SU-DHL-6 (cell line): ENCODE results near the gene SAMMSON.

Experiments
- H2AFZ ChIP-seq: fragments of 200-600 bp; sonication (generic); 2 replicates; pipeline ENCODE4 v1.6.1; 2014; ENCODE audit warnings: low read depth, mild to moderate bottlenecking, moderate library complexity, mixed read lengths, antibody characterized with exemption, low read length; ENCODE audit not compliant: severe bottlenecking
- H3F3A ChIP-seq: fragments of 200-600 bp; shearing (Covaris generic); 2 replicates; pipeline ENCODE4 v1.6.0; 2016; ENCODE audit warnings: antibody characterized with exemption, mild to moderate bottlenecking; ENCODE audit not compliant: insufficient read depth
- H3K27ac ChIP-seq: fragments of 200-600 bp; sonication (generic); 2 replicates; pipeline ENCODE4 v1.5.1; 2016; ENCODE audit warnings: low read depth, mild to moderate bottlenecking, low read length, moderate library complexity, mixed read lengths
- H3K27me3 ChIP-seq: fragments of 200-600 bp; sonication (generic), shearing (Covaris generic); 2 replicates; pipeline ENCODE4 v1.6.0; 2014; ENCODE audit warnings: mild to moderate bottlenecking, low read length
- H3K36me3 ChIP-seq: fragments of 200-600 bp; sonication (generic); 2 replicates; pipeline ENCODE4 v1.6.1; 2014; ENCODE audit warnings: mild to moderate bottlenecking, low read length, mixed read lengths
- H3K4me2 ChIP-seq: fragments of 300-600, 200-600 bp; shearing (Covaris generic), sonication (generic); 2 replicates; pipeline ENCODE4 v1.6.0; 2014; ENCODE audit warnings: low read length, low read depth, mild to moderate bottlenecking; ENCODE audit not compliant: poor library complexity, severe bottlenecking
- H3K4me3 ChIP-seq: fragments of 200-600 bp; sonication (generic); 2 replicates; pipeline ENCODE4 v1.5.1; 2014; ENCODE audit warnings: antibody characterized with exemption, low read length, mild to moderate bottlenecking, mixed read lengths; ENCODE audit not compliant: insufficient read depth, poor library complexity, severe bottlenecking
- H3K79me2 ChIP-seq: fragments of 200-600 bp; sonication (generic); 2 replicates; pipeline ENCODE4 v1.6.1; 2014; ENCODE audit warnings: mild to moderate bottlenecking, low read length, moderate library complexity; ENCODE audit not compliant: insufficient read depth
- H3K9ac ChIP-seq: fragments of 200-600 bp; sonication (generic); 2 replicates; pipeline ENCODE4 v1.7.0; 2014; ENCODE audit warnings: mild to moderate bottlenecking, low read length
- H3K9me2 ChIP-seq: fragments of 200-600 bp; sonication (generic); replicated peaks from 2 replicates; pipeline ENCODE4 v1.6.1; 2014; ENCODE audit warnings: low read length; ENCODE audit not compliant: insufficient read depth
- H3K9me3 ChIP-seq: fragments of 200-600 bp; sonication (generic); 2 replicates; pipeline ENCODE4 v1.6.1; 2014; ENCODE audit warnings: low read length, mixed read lengths; ENCODE audit not compliant: insufficient read depth
- H4K20me1 ChIP-seq: fragments of 200-600 bp; sonication (generic); 2 replicates; pipeline ENCODE4 v1.6.1; 2014; ENCODE audit warnings: low read depth, mild to moderate bottlenecking, antibody characterized with exemption, low read length, moderate library complexity, mixed read lengths
- EZH2phosphoT487 ChIP-seq: fragments of 200-600 bp; sonication (generic), shearing (Covaris generic); conservative IDR thresholded peaks from 2 replicates; pipeline ENCODE4 v1.6.1; 2018; ENCODE audit warnings: mild to moderate bottlenecking, antibody characterized with exemption, low read length, moderate library complexity, mixed read lengths
- TF ChIP-seq, protein P1 (sequence below): fragments of 200-600 bp; sonication (generic); IDR thresholded peaks from one replicate; pipeline ENCODE4 v1.5.1; 2017; ENCODE audit warnings: antibody characterized with exemption, mild to moderate bottlenecking, low read length, moderate library complexity; ENCODE audit not compliant: insufficient read depth, poor library complexity, severe bottlenecking

SAMMSON gene

DNA sequence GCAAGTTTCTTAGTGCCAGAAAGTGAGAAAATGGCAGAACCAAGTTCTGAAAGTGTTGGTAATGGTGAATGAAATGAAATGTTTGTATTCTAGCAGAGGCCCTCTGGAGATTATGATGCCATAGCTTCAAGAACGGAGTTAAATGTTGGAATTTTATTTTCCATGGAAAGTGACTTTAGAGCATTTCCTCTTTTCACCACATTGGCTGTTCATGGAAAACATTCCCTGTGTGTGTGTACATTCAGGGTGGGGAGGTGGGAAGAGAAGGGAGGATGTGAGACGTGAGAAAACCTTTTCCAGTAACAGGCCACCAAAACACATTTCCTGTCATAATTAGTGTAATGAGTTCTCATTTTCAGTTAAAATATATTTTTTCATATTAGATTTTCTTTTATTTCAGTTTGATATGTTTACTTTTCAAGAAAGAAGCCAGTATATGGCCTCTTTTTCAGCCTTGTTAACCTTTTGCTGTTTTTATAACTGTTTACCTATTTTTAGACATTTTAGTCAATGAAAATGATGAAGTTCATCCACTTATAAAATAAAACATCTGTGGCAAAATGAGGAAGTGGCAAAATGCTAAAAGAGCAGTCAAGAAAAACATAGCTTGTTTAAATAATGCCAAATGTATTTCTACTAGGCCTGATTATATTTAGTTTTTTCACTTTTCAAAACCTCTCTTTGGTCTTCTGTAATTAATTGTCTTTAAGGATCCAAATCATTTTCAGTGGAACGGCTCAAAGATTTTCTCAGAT, 21.6 kb downstream of the SAMMSON start:
- Histone ChIP-seq H3K79me2 (no peaks in the 10 kb centered on the region), H2AFZ (no peak overlapping the region), H4K20me1 (no peaks in the 10 kb centered on the region), H3F3A (no peaks in the 10 kb centered on the region), H3K27me3 (no peaks in the 10 kb centered on the region), H3K36me3 (no peaks in the 10 kb centered on the region), H3K4me2 (no peak overlapping the region), H3K9me2 (no peaks in the 10 kb centered on the region), H3K27ac (no peak overlapping the region), H3K9ac (no peak overlapping the region), H3K4me3 (no peak overlapping the region), H3K9me3 (no peaks in the 10 kb centered on the region)
- TF ChIP-seq, protein P1, sequence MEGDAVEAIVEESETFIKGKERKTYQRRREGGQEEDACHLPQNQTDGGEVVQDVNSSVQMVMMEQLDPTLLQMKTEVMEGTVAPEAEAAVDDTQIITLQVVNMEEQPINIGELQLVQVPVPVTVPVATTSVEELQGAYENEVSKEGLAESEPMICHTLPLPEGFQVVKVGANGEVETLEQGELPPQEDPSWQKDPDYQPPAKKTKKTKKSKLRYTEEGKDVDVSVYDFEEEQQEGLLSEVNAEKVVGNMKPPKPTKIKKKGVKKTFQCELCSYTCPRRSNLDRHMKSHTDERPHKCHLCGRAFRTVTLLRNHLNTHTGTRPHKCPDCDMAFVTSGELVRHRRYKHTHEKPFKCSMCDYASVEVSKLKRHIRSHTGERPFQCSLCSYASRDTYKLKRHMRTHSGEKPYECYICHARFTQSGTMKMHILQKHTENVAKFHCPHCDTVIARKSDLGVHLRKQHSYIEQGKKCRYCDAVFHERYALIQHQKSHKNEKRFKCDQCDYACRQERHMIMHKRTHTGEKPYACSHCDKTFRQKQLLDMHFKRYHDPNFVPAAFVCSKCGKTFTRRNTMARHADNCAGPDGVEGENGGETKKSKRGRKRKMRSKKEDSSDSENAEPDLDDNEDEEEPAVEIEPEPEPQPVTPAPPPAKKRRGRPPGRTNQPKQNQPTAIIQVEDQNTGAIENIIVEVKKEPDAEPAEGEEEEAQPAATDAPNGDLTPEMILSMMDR = no peak
- TF ChIP-seq EZH2phosphoT487 = no peak

DNA sequence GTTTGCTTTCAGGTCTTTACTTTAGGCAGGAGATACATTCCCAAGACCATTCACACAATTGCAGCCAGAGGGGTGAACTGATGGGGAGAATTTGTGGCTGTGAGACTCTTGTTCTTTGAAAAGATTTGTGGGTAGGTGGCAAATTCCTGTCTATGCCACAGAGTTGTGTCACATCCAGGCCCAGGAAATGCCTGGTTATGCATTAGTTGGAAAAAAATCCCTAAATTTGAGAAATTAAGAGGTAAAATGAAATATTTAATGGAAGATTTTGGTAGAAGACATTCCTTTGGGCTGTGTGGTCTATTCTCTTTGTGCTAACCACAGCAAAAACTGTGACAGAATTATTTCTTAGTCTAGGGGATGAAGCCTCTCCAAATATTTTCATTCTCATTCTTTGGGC, 28.8 kb downstream of the SAMMSON start:
- H3K9ac ChIP-seq = no peak overlapping the region
- no peaks in the 10 kb centered on the region for H3K9me3 ChIP-seq
- no peak overlapping the region for H2AFZ ChIP-seq
- no peak overlapping the region for H3K4me3 ChIP-seq
- H3K36me3 ChIP-seq = no peaks in the 10 kb centered on the region
- H3K27ac ChIP-seq = no peak overlapping the region
- no peaks in the 10 kb centered on the region for H3K27me3 ChIP-seq
- TF ChIP-seq EZH2phosphoT487 = no peak
- TF ChIP-seq, protein P1 = no peak
- H3K9me2 ChIP-seq = no peaks in the 10 kb centered on the region
- H3F3A ChIP-seq = no peaks in the 10 kb centered on the region
- H3K79me2 ChIP-seq = no peaks in the 10 kb centered on the region
- no peak overlapping the region for H3K4me2 ChIP-seq
- no peaks in the 10 kb centered on the region for H4K20me1 ChIP-seq

DNA sequence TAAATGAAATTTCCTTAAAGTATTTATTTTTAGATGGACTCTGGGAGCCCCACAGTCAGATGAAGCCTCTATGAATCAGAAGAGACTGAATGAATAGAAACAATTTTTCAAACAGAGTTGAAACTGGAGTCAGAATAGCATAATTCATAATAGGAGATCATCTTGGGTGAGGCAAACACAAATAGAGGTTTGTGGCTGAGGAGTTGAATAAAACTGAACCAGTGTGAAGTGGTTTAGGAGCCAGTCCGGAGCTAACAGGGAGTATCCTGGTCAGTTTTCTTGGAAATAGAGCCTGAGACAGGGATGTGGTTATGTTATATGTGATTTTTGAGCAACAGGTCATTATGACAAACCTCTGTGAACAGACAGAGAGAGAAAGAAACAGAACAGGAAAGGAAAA, 39.2 kb downstream of the SAMMSON start:
- no peak overlapping the region for H3K9ac ChIP-seq
- H3K79me2 ChIP-seq = no peaks in the 10 kb centered on the region
- H3K27ac ChIP-seq = no peak overlapping the region
- H3K27me3 ChIP-seq = no peaks in the 10 kb centered on the region
- H3K36me3 ChIP-seq = no peaks in the 10 kb centered on the region
- no peak overlapping the region for H3K4me3 ChIP-seq
- H3K9me2 ChIP-seq = no peaks in the 10 kb centered on the region
- H3F3A ChIP-seq = no peaks in the 10 kb centered on the region
- no peak overlapping the region for H3K4me2 ChIP-seq
- TF ChIP-seq EZH2phosphoT487 = no peak
- TF ChIP-seq, protein P1 = no peak
- H3K9me3 ChIP-seq = no peaks in the 10 kb centered on the region
- no peak overlapping the region for H2AFZ ChIP-seq
- H4K20me1 ChIP-seq = no peaks in the 10 kb centered on the region
